Measurements from ENCODE around the gene MGAT4A. TPM values are rescaled to one million over a fixed set of nuclear protein-coding genes. Genes with fewer than 3 reads are reported as not detected.

The MGAT4A gene
- total RNA-seq, 4 donors from 2014 or later: 4.2 to 14.1 (median 12.2) TPM

DNA sequence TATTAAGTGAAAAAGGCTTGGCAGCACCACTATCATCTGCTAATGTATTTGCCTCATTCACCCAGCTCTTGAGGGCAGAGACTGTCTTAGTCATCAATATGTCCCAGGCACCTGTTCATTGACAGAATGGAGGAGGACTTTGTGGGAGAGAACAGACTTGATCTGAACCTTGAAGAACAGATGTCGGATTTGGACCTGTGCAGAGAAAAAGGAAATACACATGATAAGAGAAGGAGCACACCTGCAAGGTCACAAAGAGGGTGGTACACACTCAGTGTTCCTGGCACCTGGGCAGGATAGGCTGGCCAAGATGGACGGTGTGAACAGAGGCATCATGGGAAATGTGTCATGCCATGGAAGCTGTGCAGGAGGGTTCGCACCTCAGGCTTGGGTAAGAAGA, 7.4 kb upstream of the MGAT4A start:
- intact Hi-C loops (cut with DNase I; ENCODE audit: low total_unique reads) (loop anchor here (10.0 kb wide), 1 partner anchor 416 kb away; the partner anchor contains the start of genes LIPT1 and TSGA10), in situ Hi-C loops (cut with MboI; ENCODE audit: low sequenced_read_pairs in 4 of 4) (no loop called here)
- DNase-seq (no peak), ATAC-seq (no peak)
- no peak overlapping the region for H3K4me3 ChIP-seq
- H3K36me3 ChIP-seq: no peaks in the 10 kb centered on the region
- no peaks in the 10 kb centered on the region for H3K9me3 ChIP-seq
- H3K27ac ChIP-seq: no peak overlapping the region
- no peak for TF ChIP-seq POLR2A (IDR thresholded peaks at IDR 0.05)
- TF ChIP-seq, protein P1, sequence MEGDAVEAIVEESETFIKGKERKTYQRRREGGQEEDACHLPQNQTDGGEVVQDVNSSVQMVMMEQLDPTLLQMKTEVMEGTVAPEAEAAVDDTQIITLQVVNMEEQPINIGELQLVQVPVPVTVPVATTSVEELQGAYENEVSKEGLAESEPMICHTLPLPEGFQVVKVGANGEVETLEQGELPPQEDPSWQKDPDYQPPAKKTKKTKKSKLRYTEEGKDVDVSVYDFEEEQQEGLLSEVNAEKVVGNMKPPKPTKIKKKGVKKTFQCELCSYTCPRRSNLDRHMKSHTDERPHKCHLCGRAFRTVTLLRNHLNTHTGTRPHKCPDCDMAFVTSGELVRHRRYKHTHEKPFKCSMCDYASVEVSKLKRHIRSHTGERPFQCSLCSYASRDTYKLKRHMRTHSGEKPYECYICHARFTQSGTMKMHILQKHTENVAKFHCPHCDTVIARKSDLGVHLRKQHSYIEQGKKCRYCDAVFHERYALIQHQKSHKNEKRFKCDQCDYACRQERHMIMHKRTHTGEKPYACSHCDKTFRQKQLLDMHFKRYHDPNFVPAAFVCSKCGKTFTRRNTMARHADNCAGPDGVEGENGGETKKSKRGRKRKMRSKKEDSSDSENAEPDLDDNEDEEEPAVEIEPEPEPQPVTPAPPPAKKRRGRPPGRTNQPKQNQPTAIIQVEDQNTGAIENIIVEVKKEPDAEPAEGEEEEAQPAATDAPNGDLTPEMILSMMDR (IDR thresholded peaks at IDR 0.05 in 4 of 5, conservative IDR thresholded peaks at IDR 0.05 in 1 of 5): no peak
- H3K4me1 ChIP-seq: no peaks in the 10 kb centered on the region
- no peaks in the 10 kb centered on the region for H3K27me3 ChIP-seq

DNA sequence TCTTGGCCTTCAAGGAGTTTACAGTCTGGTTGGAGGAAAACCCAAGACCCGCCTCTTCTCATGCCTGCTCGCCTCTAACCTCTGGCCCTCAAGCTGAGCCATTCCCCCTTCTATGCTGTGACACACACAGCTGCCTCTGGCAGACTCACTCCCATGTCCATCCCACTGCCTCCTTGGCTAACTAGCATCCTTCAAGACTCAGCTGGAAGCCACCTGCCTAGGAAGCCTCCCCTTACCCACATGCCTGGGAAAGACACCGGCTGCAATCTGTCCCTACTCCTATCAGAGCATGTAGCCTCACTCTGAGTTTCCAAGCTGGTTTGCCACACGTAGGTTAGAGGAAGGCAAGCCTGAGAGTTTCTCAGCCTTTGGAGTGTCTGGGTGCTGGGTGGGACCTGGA, 6.9 kb upstream of the MGAT4A start:
- TF ChIP-seq, protein P1 (IDR thresholded peaks at IDR 0.05 in 4 of 5, conservative IDR thresholded peaks at IDR 0.05 in 1 of 5): no peak
- no peak for TF ChIP-seq POLR2A (IDR thresholded peaks at IDR 0.05)
- no peak for ATAC-seq
- intact Hi-C loops (cut with DNase I; ENCODE audit: low total_unique reads): loop anchor here (10.0 kb wide), 1 partner anchor 417 kb away; the partner anchor contains the start of genes LIPT1 and TSGA10

DNA sequence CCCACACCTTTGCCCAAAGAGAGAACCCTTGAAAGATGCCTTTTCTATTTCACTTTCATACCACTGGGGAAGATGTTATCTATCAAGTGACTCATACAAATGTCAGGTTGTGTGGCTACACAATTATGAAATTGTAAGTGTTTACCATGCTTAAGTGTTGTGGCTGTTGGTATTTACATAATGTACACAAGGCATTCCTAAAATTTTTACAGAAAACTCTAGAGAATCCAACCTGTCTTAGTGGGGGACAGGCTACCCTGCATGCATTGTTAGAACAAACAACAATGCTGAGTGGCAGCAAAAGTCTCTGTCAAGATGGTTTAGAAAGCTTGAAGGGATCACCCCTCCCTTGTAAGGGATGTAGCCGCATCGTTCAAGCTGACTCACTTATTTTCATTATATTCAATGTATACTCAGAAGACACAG, 5.5 kb upstream of the MGAT4A start:
- H3K4me3 ChIP-seq: no peak overlapping the region
- TF ChIP-seq, protein P1 (IDR thresholded peaks at IDR 0.05 in 4 of 5, conservative IDR thresholded peaks at IDR 0.05 in 1 of 5): no peak
- TF ChIP-seq POLR2A (IDR thresholded peaks at IDR 0.05): no peak
- ATAC-seq (no peak), DNase-seq (no peak)
- peaks cover 7 to 9% of the 10 kb centered on the region in 2 donors for H3K4me1 ChIP-seq
- H3K27ac ChIP-seq: no peak overlapping the region
- no peaks in the 10 kb centered on the region for H3K36me3 ChIP-seq
- H3K9me3 ChIP-seq: no peaks in the 10 kb centered on the region
- H3K27me3 ChIP-seq: no peaks in the 10 kb centered on the region
- in situ Hi-C loops (cut with MboI; ENCODE audit: low sequenced_read_pairs in 4 of 4): no loop called here
- intact Hi-C loops (cut with DNase I; ENCODE audit: low total_unique reads): loop anchor here (10.0 kb wide), 1 partner anchor 418 kb away; the partner anchor contains the start of genes LIPT1 and TSGA10

More for the DNA sequence above, 6.9 kb upstream of the MGAT4A start:
- Histone ChIP-seq H3K4me1 (no peaks in the 10 kb centered on the region), H3K36me3 (no peaks in the 10 kb centered on the region), H3K27me3 (no peaks in the 10 kb centered on the region), H3K4me3 (no peak overlapping the region), H3K27ac (no peak overlapping the region), H3K9me3 (no peaks in the 10 kb centered on the region)
- no peak for DNase-seq
- in situ Hi-C loops (cut with MboI; ENCODE audit: low sequenced_read_pairs in 4 of 4): no loop called here

DNA sequence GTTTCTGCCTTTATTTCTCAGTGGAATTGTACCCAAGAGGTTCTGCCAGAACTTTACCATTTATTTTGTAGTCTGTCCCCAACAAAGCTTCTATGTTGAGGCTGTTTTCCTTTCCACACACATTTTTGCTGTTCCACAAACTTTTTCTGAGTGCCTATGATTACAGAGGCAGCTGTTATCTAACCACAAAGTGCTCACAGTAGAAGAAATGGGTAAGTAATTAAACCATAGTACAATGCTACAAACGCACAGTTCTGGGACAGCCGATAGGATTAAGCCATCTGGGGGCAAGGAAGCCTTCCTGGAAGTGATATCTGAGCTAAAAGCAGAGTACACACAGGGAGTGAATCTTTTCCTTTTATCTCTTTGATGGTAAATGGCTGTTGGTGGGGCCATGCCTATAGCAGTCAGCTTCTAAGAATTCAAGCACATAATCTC, 3.9 kb upstream of the MGAT4A start:
- H3K27me3 ChIP-seq: no peaks in the 10 kb centered on the region
- no peaks in the 10 kb centered on the region for H3K36me3 ChIP-seq
- H3K4me1 ChIP-seq: peaks cover 7 to 9% of the 10 kb centered on the region in 2 donors
- TF ChIP-seq, protein P1 (IDR thresholded peaks at IDR 0.05 in 4 of 5, conservative IDR thresholded peaks at IDR 0.05 in 1 of 5): no peak
- TF ChIP-seq POLR2A (IDR thresholded peaks at IDR 0.05): no peak
- no peak overlapping the region for H3K27ac ChIP-seq
- no peak for ATAC-seq
- no peaks in the 10 kb centered on the region for H3K9me3 ChIP-seq
- in situ Hi-C loops (cut with MboI; ENCODE audit: low sequenced_read_pairs in 4 of 4): no loop called here
- no peak overlapping the region for H3K4me3 ChIP-seq
- intact Hi-C loops (cut with DNase I; ENCODE audit: low total_unique reads): loop anchor here (10.0 kb wide), 1 partner anchor 420 kb away; the partner anchor contains the start of genes LIPT1 and TSGA10
- DNase-seq: no peak

Data from gastrocnemius medialis (tissue), 4 donors.